IPS DF 4.7 (cell line): ENCODE measurements around the gene MRTFA.

ENCODE experiments used
- DNase-seq: peaks from one replicate; pipeline ENCODE4 v3.0.0-alpha.2; 2013; ENCODE audit warnings: low spot score; ENCODE audit errors: extremely low read depth

MRTFA gene

DNA sequence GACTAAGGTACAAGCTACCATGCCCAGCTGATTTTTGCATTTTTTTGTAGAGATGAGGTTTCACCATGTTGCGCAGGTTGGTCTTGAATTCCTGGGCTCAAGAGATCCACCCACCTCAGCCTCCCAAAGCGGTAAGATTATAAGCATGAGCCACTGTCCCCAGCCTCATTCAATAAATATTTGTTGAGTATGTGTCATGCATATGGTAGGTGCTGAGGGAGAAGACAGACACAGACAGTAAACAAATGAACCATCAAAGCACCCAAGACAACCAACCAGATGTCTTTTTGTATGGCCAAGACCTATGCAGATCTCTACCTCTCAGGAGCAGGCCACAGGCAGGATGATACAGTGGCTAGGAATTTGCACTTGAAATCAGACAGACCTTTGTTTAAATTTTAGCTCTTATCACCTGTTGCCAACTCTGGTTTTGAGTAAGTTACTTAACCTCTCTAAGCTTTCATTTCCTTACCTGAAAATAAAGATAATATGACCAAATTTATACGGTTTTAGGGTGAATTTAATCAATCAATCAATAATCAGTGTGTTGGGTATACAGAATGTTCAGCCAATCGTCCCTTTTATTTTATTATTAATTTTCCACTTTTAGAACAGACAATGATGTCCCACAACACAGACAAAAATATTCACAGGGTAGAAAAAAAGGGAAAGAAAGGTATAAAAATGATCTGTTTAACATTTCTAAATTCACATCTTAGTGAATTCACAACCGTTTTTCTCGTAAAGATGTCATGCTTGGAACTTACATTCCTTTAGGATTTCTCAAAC is 137.9 kb downstream of the MRTFA start:
- DNase-seq, result no peak

DNA sequence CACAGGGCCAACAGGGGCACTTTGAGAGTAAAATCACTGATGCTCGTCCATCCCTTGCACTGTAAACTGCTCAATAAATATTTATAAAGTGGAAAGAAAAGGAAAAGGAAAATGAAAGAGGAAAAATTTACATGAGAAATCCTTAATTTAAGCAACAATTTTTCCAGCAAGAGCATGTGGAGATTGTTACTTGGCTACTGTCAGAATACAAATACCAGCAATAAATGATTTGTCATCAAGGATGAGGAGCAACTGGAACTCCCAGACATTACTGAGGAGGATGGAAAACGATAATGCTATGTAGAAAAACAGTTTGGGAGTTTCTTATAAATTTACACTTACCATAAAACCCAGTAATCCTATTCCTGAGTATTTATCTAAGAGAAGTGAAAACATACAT is 143.1 kb downstream of the MRTFA start:
- no peak for DNase-seq

- DNase-seq, result no peak
Observed at GRCh38 chr22:40491990-40492631, 144.4 kb downstream of the MRTFA start.

- no peak for DNase-seq
Observed at GRCh38 chr22:40487663-40488249, 148.8 kb downstream of the MRTFA start.

GRCh38 chr22:40486962-40487602 is 149.4 kb downstream of the MRTFA start:
- no peak for DNase-seq

- no peak for DNase-seq
Observed at GRCh38 chr22:40485813-40486667, 150.5 kb downstream of the MRTFA start.

DNA sequence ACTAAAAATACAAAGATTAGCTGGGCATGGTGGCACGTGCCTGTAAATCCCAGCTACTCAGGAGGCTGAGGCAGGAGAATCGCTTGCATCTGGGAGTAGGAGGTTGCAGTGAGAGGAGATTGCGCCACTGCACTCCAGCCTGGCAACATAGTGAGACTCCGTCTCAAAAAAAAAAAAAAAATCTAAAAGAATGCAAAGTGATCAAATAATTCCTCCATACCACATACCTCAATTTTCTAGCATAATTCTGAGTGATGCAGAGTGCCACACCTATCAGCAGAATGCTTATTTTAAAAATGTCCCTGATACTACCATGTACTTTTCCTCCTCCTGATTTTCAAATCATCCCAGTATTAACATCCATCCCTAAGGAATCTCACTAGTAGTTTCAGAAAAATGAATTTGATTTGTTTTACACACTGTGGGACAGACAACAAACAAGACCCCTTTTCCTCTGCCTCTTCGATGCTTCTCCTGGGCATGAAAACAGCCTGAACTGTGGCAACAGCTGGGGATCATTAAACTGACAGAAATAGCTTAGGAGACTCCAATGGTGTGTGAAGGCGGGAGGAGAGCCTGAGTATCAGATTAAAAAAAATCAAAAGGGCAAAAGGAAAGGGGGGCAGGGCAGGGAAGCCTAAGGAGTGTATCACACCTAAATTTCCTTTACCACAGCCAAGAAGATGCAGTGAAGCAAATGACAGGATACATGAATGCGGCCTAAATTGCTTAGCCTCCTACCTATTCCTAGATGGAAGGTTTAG is 151.4 kb downstream of the MRTFA start:
- no peak for DNase-seq

GRCh38 chr22:40482886-40483285 is 153.6 kb downstream of the MRTFA start:
- no peak for DNase-seq

DNA sequence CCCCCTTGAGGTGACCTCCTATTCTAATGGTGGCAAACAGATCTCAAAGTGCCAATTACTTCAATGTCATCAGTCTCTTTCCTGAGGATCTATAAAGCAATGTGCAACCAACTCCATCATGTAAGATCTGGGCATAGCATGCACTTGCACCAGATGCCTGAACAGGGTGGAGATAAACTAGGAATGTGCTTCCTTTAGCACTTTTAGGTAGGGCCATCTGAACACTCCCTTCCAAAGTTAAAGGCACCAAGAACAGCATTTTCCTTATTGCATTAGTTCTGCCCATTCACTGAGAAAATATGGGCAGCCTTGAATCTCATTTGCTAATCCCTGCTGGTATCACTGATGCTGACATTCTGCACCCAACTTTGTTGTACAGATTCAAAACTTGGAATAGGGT is 154.1 kb downstream of the MRTFA start:
- DNase-seq, result no peak

DNA sequence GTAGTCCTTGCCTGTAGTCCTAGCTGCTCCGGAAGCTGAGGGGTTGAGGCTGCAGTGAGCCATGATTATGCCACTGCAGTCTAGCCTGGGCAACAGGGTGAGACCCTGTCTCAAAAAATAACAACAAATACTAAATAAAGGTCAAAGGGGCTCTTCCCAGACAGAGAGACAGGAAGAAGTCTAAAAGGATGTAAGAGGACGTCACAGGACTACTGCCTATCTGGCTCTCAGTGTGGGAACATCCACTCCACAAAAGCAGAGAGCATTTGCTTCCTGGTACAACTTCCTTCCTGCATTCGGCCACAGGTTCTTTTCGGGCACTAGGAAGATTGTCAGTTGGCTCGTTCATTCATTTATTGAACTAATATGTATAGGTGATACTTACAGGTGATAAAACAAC is 155.5 kb downstream of the MRTFA start:
- DNase-seq, result no peak

DNA sequence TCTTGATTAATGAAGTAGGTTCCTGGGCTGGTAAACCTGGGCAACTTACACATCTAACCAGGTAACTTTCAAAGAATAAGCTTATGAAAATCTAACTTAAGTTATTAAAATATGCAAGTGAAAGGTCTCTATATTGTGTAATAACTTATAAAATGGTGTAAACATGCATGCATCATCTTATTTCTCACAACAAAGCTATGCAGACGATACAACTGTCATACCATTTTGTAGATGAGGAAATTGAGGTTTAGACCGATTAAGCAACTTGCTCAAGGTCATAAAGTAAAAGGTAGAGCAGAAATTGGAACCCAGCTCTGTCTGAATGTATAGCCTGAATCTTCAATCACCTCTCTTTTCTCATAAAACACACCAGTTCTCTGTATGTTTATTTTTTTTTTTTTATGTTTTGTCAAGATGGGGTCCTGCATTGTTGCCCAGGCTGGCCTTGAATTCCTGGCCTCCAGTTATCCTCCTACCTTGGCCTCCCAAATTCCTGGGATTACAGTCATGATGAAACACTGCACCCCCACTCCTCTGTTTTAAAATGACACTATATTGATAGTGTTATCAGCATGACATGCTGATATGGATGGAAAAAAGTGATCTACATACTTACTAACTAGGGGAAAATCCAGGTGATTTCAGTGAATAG is 156.5 kb downstream of the MRTFA start:
- no peak for DNase-seq

- no peak for DNase-seq
Observed at GRCh38 chr22:40479126-40479800, 157.3 kb downstream of the MRTFA start.

GRCh38 chr22:40478338-40479125 is 158.0 kb downstream of the MRTFA start:
- no peak for DNase-seq

DNA sequence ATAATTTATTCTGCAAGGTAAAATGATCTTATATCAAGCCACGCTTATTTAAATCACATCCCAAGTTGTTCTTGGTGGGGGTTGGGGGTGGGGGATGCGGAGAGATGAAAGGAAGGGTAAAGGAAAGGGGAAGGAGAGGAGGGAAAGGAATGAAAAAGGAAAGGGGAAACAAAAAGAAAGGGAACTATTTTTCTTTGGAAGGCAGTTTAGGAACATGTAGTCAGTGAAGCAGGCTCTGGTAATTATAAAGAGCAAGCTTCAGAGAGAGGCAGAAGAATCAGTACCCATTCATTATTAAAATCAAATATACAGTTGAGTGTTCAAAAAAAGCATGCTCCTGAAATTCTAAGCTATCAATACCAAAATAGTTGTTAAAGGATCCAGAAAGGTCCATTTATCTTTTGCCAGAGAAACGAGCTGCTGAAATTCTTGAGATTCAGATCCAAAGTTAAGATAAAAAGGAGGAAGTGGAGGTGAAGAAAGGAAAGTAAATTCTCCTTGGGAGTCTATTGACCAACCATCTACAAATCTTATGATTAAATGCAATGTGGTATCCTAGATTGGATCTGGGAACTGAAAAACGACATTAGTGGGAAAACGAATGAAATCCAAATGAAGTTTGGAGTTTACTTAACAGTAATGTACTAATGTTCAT is 158.7 kb downstream of the MRTFA start:
- DNase-seq, result no peak

GRCh38 chr22:40476341-40476740 is 160.2 kb downstream of the MRTFA start:
- DNase-seq, result no peak

DNA sequence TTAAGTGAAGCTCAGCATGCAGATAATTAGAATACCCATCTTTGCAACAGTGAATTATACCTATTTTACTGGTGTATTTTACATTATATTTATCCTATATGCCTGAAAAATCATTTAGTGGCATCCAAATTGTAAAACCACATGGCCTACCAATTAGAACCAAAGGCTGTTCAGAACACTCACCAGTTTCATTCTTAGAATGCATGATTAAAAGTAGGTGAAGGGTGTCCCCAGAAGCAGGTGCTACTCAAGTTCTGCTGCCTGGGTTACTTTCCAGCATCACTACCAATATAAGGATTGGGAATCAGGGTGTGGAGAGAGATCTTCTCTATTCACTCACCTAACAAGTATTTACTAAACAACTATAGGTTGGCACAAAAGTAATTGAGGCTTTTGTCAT is 162.8 kb downstream of the MRTFA start:
- no peak for DNase-seq

DNA sequence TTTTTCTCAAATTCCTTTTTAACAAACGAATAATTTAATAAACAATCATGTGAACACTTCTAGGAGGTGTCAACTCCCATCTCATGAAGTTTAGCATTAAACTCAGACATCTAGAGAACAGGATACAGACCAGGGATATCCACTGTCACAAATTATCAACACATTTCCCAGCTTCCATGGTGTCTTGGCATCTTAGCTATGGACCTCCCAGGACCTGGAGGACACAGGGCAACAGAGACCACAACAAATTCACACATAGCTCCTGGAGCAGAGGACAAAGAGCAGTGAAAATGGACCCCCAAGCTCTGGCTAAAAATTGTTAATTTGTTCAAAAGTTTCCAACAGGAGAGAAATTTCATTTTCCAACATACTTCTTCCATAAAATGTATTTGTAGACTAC is 163.9 kb downstream of the MRTFA start:
- DNase-seq, result no peak

- no peak for DNase-seq
Observed at GRCh38 chr22:40472051-40472450, 164.5 kb downstream of the MRTFA start.
